Thyroid gland (tissue), 4 donors: ENCODE data around the gene UBXN6. TPM values are rescaled to one million over a fixed set of nuclear protein-coding genes. Genes with fewer than 3 reads are reported as not detected.

Experiments used
- DNase-seq, 2 donors: peaks; one replicate each; pipeline ENCODE4 v3.0.0-alpha.2; 2019
- H3K27ac ChIP-seq, 3 donors: fragments of 200-600 bp; sonication (generic); 1 replicate in 2 of 3; 2 replicates in 1 of 3; pipeline ENCODE4 v1.5.1; 2016 to 2019; ENCODE audit warnings: mild to moderate bottlenecking in 1 of 3, moderate library complexity in 1 of 3
- H3K27me3 ChIP-seq: fragments of 200-600 bp; sonication (generic); one replicate; pipeline ENCODE4 v1.5.1; 2019
- H3K36me3 ChIP-seq, 2 donors: fragments of 200-600 bp; sonication (generic); one replicate each; pipeline ENCODE4 v1.5.1; 2016 to 2019
- H3K4me1 ChIP-seq, 2 donors: fragments of 200-600 bp; sonication (generic); one replicate each; pipeline ENCODE4 v1.5.1; 2017 to 2019
- H3K4me3 ChIP-seq, 3 donors: fragments of 200-600 bp; sonication (generic); replicated peaks in 1 of 3; 1 replicate in 2 of 3; 2 replicates in 1 of 3; pipeline ENCODE4 v1.5.1; 2016; ENCODE audit warnings: mild to moderate bottlenecking in 1 of 3
- H3K9me3 ChIP-seq: fragments of 200-600 bp; sonication (generic); one replicate; pipeline ENCODE4 v1.5.1; 2017
- POLR2A ChIP-seq, 2 donors: fragments of 450-650 bp; IDR thresholded peaks; one replicate each; pipeline ENCODE4 v1.6.1; 2017; ENCODE audit warnings: antibody characterized with exemption in 2 of 2, mild to moderate bottlenecking in 2 of 2, moderate library complexity in 1 of 2
- WGBS, 2 donors: methylation state at CpG; one replicate each; pipeline ENCODE4 v1.1.5; 2017; 5-methylcytosine and 5-hydroxymethylcytosine counted together
- intact Hi-C: fragments of 100-400 bp; cut with DNase I; formaldehyde crosslinking; loops from one replicate; pipeline ENCODE4 v1.15.1; 2023
- total RNA-seq, 4 donors: library from RNA; depleted of rRNA; stranded (reverse); fragments of >200 nt; gene quantifications; one replicate each; pipeline ENCODE4 v1.2.3, GENCODE V29; 2016
- TF ChIP-seq, protein P1 (sequence below), 6 experiments: fragments of 200-600 bp in 3 of 6; fragments of 450-650 bp in 3 of 6; sonication (generic) in 3 of 6; IDR thresholded peaks; one replicate each; pipeline ENCODE4 v1.5.1; 2016 to 2019; ENCODE audit warnings: antibody characterized with exemption in 6 of 6, mild to moderate bottlenecking in 2 of 6, inconsistent platforms in 1 of 6, moderate library complexity in 1 of 6

Gene UBXN6
- total RNA-seq, 4 donors from 2014 or later, result 90.1 to 187 (median 106) TPM

DNA sequence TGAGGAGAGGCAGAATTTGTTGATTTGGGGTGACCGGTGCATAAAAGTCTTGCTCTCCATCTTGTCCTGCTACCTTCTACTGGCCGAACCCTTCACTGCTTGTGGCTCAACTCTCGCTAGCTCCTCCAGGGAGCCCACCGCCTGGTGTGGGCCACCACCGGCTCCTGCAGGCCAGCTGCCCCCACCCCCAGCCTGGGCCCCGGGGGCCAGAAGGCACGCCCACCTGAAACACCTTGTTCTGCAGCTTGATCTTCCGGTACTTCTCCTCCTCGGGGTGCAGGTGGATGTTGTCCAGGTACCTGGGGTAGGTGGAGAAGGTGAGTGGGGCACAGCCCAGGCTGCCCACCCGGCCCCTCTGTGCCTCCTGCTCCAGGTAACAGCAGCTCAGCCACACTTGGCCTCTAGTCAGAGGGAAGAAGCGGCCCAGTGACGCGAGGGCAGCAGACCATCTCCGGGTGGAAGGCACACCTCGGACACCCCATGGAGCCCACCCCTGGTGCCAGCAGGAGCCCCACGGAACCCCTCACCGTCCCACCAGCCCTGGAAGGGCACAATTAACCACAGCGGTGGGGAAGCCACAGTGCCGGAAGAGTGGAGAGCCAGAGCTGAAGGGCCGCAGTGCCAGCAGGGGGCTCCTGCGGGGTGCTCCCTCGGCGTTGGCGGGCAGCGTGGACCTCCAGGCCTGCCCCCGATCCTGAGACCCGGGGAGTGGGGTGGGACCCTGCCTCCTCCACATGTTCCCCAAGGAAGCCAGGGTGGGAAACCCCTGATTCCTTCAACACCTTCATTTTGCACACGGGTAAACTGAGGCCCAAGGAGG, 10.1 kb downstream of the UBXN6 start:
- TF ChIP-seq, protein P1, sequence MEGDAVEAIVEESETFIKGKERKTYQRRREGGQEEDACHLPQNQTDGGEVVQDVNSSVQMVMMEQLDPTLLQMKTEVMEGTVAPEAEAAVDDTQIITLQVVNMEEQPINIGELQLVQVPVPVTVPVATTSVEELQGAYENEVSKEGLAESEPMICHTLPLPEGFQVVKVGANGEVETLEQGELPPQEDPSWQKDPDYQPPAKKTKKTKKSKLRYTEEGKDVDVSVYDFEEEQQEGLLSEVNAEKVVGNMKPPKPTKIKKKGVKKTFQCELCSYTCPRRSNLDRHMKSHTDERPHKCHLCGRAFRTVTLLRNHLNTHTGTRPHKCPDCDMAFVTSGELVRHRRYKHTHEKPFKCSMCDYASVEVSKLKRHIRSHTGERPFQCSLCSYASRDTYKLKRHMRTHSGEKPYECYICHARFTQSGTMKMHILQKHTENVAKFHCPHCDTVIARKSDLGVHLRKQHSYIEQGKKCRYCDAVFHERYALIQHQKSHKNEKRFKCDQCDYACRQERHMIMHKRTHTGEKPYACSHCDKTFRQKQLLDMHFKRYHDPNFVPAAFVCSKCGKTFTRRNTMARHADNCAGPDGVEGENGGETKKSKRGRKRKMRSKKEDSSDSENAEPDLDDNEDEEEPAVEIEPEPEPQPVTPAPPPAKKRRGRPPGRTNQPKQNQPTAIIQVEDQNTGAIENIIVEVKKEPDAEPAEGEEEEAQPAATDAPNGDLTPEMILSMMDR (IDR thresholded peaks at IDR 0.05), result no peak
- no peaks in the 10 kb centered on the region for H3K27me3 ChIP-seq
- DNase-seq, result no peak
- intact Hi-C loops, result no loop called here
- H3K27ac ChIP-seq, result no peak overlapping the region
- H3K36me3 ChIP-seq, result peaks cover 72 to 78% of the 10 kb centered on the region in 2 donors
- no peaks in the 10 kb centered on the region for H3K4me1 ChIP-seq
- no peaks in the 10 kb centered on the region for H3K9me3 ChIP-seq
- WGBS, 2 donors, result 89 to 90% methylated on average over 11 to 17 of the region's 28 CpGs
- no peak overlapping the region for H3K4me3 ChIP-seq

DNA sequence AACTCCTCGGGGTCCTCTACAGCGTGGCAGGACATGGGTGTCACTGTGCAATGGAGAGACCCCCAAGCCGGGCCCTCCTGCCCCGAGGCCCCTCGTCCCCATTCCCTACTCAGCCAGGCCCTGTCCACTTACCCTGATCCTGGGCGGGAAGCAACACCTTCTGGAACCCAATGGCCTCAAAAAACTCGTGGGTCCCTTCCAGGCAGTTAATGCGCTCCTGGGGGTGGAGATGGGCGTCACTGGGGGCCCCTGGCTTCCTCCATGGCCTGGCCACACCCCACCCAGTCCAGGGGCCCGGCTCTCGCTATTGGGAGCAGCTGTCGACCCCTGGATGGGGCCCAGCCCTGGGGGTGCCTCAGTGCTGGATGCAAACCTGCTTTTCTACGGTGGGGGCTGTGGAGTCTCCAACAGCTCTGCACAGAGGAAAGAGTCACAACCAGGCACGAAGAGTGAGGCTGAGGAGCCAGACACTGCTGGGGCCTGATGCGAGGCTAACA, 10.8 kb downstream of the UBXN6 start:
- H3K9me3 ChIP-seq, result no peaks in the 10 kb centered on the region
- no peaks in the 10 kb centered on the region for H3K27me3 ChIP-seq
- TF ChIP-seq, protein P1 (IDR thresholded peaks at IDR 0.05), result no peak
- TF ChIP-seq POLR2A (IDR thresholded peaks at IDR 0.05), result no peak
- H3K4me1 ChIP-seq, result no peaks in the 10 kb centered on the region
- H3K4me3 ChIP-seq, result no peak overlapping the region
- 80 to 89% methylated on average over 7 to 10 of the region's 15 CpGs for WGBS, 2 donors
- H3K27ac ChIP-seq, result no peak overlapping the region
- no peak for DNase-seq
- peaks cover 66 to 70% of the 10 kb centered on the region in 2 donors for H3K36me3 ChIP-seq
- intact Hi-C loops, result no loop called here

DNA sequence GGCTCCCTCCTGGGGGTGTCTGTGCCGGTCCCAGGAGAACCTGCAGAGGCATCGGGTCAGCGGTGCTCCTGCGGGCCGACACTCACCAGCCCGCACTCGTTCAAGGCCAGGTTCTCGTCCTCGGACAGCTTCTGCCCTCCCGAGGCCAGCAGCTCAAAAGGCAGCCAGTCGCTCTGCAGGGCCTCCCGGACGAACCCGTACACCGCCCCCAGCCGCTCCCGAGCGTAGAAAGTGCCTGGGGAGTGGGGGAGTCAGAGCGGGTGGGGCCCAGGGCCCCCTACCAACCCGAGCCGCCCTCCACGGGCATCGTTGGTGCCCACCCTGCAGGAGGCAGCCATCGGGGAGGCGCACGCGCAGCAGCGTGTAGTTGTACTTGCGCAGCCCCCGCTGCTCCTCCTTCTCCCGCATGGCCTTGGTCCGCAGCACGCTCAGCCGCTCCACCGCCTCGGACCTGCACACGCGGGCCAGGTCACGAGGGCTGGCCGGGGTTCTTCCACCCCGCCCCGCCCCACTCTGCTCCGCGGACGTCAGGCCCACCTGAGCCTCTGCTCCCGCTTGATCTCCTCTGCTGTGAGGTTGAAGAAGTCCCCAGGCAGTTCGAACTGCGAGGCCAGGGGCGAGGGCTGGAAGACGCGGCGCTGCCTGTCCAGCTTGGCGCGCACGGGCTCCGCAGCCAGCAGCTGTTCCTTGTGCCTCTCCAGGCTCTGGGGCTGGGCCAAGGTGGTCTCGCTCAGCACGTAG, 11.5 kb downstream of the UBXN6 start:
- WGBS, 2 donors, result 95 to 96% methylated on average over 38 to 45 of the region's 58 CpGs
- TF ChIP-seq, protein P1 (IDR thresholded peaks at IDR 0.05), result no peak
- no peak for TF ChIP-seq POLR2A (IDR thresholded peaks at IDR 0.05)
- Histone ChIP-seq H3K4me3 (no peak overlapping the region), H3K4me1 (no peaks in the 10 kb centered on the region), H3K36me3 (peaks cover 60 to 64% of the 10 kb centered on the region in 2 donors), H3K27me3 (no peaks in the 10 kb centered on the region), H3K27ac (no peak overlapping the region), H3K9me3 (no peaks in the 10 kb centered on the region)
- intact Hi-C loops, result no loop called here
- DNase-seq, result no peak

DNA sequence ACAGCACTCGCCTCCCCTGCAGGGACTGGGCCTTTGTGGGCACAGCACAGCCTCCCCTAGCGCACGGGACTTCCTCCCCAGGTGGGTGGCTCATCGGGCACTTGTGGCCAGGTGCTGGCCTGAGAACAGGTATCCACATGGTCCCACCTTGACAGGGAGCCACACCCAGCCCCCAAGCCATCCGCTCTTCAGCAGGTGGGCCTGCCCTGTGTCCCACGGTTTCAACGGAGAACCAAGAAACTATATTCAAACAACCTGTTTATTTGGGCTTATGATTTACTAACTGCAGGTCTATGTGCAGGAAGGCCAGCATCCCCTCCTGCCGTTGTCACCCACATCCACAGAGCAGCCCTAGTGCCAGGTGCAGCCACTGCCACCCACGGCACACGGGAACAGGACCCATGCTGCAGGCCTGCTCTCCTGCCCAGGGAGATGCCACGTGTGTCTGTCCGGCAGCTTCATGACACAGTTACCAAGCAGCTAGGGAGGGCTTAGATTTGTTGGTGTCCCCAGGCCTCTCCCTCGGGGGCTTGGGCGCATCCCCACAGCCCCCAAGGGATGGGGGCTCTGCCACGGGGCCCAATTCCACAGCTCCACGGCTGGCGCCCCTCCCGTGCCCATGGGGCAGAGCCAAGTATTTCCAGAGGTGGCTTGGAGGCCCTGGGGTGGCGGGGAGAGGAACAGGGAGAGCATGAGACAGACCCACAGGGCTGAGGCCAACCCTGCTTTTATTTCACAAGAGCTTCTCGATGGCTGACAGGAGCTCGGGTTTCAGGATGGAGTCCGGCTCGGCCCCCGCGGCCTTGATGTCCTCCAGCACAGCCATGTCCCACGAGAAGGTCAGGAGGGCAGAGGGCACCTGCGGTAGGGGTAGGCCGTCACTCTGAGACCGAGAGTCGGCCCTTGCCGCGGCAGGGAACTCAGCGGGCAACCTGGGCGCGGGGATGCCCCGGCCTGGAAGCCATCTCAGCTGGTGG, 12.5 kb downstream of the UBXN6 start:
- TF ChIP-seq POLR2A (IDR thresholded peaks at IDR 0.05), result no peak
- TF ChIP-seq, protein P1 (IDR thresholded peaks at IDR 0.05), result no peak
- DNase-seq, result no peak
- 77 to 88% methylated on average over 15 to 19 of the region's 36 CpGs for WGBS, 2 donors
- Histone ChIP-seq H3K4me3 (no peak overlapping the region), H3K27ac (no peak overlapping the region), H3K9me3 (no peaks in the 10 kb centered on the region), H3K36me3 (peaks cover 55% of the 10 kb centered on the region in 2 donors), H3K27me3 (no peaks in the 10 kb centered on the region), H3K4me1 (no peaks in the 10 kb centered on the region)
- intact Hi-C loops, result no loop called here
